Breast epithelium (tissue), 3 donors: ENCODE data around the gene MAP2K4.

Experiments
- POLR2AphosphoS5 ChIP-seq, 3 donors: sonication (generic); formaldehyde crosslinking; IDR thresholded peaks; one replicate each; pipeline ENCODE4 v1.6.1; 2017; ENCODE audit warnings: antibody characterized with exemption in 3 of 3
- TF ChIP-seq, protein P1 (sequence below), 3 donors: fragments of 450-650 bp; IDR thresholded peaks; one replicate each; pipeline ENCODE4 v1.5.1; 2016 to 2017; ENCODE audit warnings: antibody characterized with exemption in 3 of 3, mild to moderate bottlenecking in 3 of 3, moderate library complexity in 3 of 3

DNA sequence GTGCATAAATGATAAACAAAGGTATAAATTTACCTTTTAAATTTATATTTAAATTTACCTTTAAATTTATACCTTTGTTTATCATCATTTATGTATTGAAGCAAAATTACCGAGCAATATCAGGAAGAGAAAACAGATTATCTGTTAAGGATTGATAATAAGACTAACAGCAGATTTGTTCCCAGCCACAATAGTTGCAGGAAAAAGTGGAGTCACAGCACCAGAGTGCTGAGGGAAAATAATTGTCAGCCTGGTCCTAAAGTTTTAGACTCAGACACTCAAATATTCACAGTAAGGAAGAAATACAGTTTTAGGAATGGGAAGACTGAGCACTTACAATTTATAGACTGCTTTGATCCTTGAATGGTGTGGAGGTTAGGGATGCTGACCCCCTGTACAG, 117.2 kb downstream of the MAP2K4 start:
- no peak for TF ChIP-seq POLR2AphosphoS5 (IDR thresholded peaks at IDR 0.05)
- TF ChIP-seq, protein P1, sequence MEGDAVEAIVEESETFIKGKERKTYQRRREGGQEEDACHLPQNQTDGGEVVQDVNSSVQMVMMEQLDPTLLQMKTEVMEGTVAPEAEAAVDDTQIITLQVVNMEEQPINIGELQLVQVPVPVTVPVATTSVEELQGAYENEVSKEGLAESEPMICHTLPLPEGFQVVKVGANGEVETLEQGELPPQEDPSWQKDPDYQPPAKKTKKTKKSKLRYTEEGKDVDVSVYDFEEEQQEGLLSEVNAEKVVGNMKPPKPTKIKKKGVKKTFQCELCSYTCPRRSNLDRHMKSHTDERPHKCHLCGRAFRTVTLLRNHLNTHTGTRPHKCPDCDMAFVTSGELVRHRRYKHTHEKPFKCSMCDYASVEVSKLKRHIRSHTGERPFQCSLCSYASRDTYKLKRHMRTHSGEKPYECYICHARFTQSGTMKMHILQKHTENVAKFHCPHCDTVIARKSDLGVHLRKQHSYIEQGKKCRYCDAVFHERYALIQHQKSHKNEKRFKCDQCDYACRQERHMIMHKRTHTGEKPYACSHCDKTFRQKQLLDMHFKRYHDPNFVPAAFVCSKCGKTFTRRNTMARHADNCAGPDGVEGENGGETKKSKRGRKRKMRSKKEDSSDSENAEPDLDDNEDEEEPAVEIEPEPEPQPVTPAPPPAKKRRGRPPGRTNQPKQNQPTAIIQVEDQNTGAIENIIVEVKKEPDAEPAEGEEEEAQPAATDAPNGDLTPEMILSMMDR (IDR thresholded peaks at IDR 0.05): no peak
